Measurements from ENCODE around the gene LETM1.

- TF ChIP-seq CTCF (IDR thresholded peaks at IDR 0.05) (no peak), POLR2A (IDR thresholded peaks at IDR 0.05) (no peak)
Observed at GRCh38 chr4:1803523-1804423, 52.2 kb downstream of the LETM1 start.

Data from adrenal gland (tissue), 5 donors.